SK-N-SH treated with all-trans-retinoic acid at 6 μM for 48 hours (cell line): Measurements from ENCODE around the gene RAD51B.

ENCODE experiments used
- ARNTL ChIP-seq: fragments of 450-650 bp; formaldehyde crosslinking; IDR thresholded peaks from 2 replicates; pipeline ENCODE4 v1.5.0; 2020; ENCODE audit warnings: low read depth, mild to moderate bottlenecking, moderate library complexity, borderline replicate concordance
- BACH2 ChIP-seq: fragments of 250-450 bp; sonication (Bioruptor Pico); IDR thresholded peaks from 2 replicates; pipeline ENCODE4 v1.9.0; 2021; ENCODE audit warnings: mild to moderate bottlenecking, borderline replicate concordance
- CREB5 ChIP-seq: fragments of 250-450 bp; sonication (Bioruptor Pico); IDR thresholded peaks from 2 replicates; pipeline ENCODE4 v1.5.1; 2020; ENCODE audit warnings: low read depth, mild to moderate bottlenecking, moderate library complexity
- OSR1 ChIP-seq: fragments of 250-450 bp; sonication (Bioruptor Pico); IDR thresholded peaks from 2 replicates; pipeline ENCODE4 v1.8.0; 2022; ENCODE audit warnings: moderate library complexity, mild to moderate bottlenecking, inconsistent platforms
- PATZ1 ChIP-seq: fragments of 250-450 bp; sonication (Bioruptor Pico); IDR thresholded peaks from 2 replicates; pipeline ENCODE4 v1.8.0; 2020; ENCODE audit warnings: mild to moderate bottlenecking, moderate library complexity, borderline replicate concordance
- PPARA ChIP-seq: fragments of 250-450 bp; sonication (Bioruptor Pico); IDR thresholded peaks from 2 replicates; pipeline ENCODE4 v1.5.0; 2020; ENCODE audit warnings: mild to moderate bottlenecking, borderline replicate concordance
- TOX ChIP-seq: fragments of 250-450 bp; sonication (Bioruptor Pico); IDR thresholded peaks from 2 replicates; pipeline ENCODE4 v1.8.0; 2021; ENCODE audit warnings: mild to moderate bottlenecking, moderate library complexity, borderline replicate concordance
- ZC3H10 ChIP-seq: fragments of 250-450 bp; sonication (Bioruptor Pico); IDR thresholded peaks from 2 replicates; pipeline ENCODE4 v1.5.1; 2021; ENCODE audit warnings: mild to moderate bottlenecking, moderate library complexity
- ZFP3 ChIP-seq: fragments of 250-450 bp; sonication (Bioruptor Pico); IDR thresholded peaks from 2 replicates; pipeline ENCODE4 v1.5.0; 2020; ENCODE audit warnings: mild to moderate bottlenecking, moderate library complexity
- ZFP30 ChIP-seq: fragments of 450-650 bp; formaldehyde crosslinking; IDR thresholded peaks from 2 replicates; pipeline ENCODE4 v1.5.0; 2022; ENCODE audit warnings: mild to moderate bottlenecking, moderate library complexity
- ZNF70 ChIP-seq: fragments of 450-650 bp; formaldehyde crosslinking; IDR thresholded peaks from 2 replicates; pipeline ENCODE4 v1.5.0; 2020; ENCODE audit warnings: mild to moderate bottlenecking, moderate library complexity

- TF ChIP-seq PATZ1 (CRISPR knock-in tag) (no peak), ZNF70 (CRISPR knock-in tag) (no peak), ZC3H10 (CRISPR knock-in tag) (no peak), BACH2 (CRISPR knock-in tag) (no peak), ARNTL (CRISPR knock-in tag) (no peak), TOX (no peak), PPARA (CRISPR knock-in tag) (no peak), ZFP30 (CRISPR knock-in tag) (no peak), CREB5 (CRISPR knock-in tag) (no peak), OSR1 (no peak), ZFP3 (CRISPR knock-in tag) (no peak)
These were observed 406.9 kb downstream of the RAD51B start for GRCh38 chr14:68226523-68226922.
